Measurements from ENCODE around the gene CDH23.

Gene CDH23

GRCh38 chr10:71857934-71858890 is 461.5 kb downstream of the CDH23 start:
- no peak for TF ChIP-seq CTCF (IDR thresholded peaks at IDR 0.05; ENCODE audit: borderline replicate concordance, insufficient read depth, low read depth, low read length)
- no peak overlapping the region for H3K4me3 ChIP-seq (ENCODE audit: low read depth, low read length)

- TF ChIP-seq CTCF (IDR thresholded peaks at IDR 0.05; ENCODE audit: borderline replicate concordance, insufficient read depth, low read depth, low read length): no peak
- H3K4me3 ChIP-seq (ENCODE audit: low read depth, low read length): no peak overlapping the region
Measured at GRCh38 chr10:71860243-71861029, 463.7 kb downstream of the CDH23 start.

- no peak for TF ChIP-seq CTCF (IDR thresholded peaks at IDR 0.05; ENCODE audit: borderline replicate concordance, insufficient read depth, low read depth, low read length)
Measured at GRCh38 chr10:71863203-71863602, 466.5 kb downstream of the CDH23 start.

GRCh38 chr10:71864911-71865361 is 468.2 kb downstream of the CDH23 start:
- TF ChIP-seq CTCF (IDR thresholded peaks at IDR 0.05; ENCODE audit: borderline replicate concordance, insufficient read depth, low read depth, low read length): no peak
- no peak overlapping the region for H3K4me3 ChIP-seq (ENCODE audit: low read depth, low read length)

More at GRCh38 chr10:71863203-71863602, 466.5 kb downstream of the CDH23 start:
- no peak overlapping the region for H3K4me3 ChIP-seq (ENCODE audit: low read depth, low read length)

All from GM12875 (cell line).